Lung (tissue), 12 donors: ENCODE data around the gene FSD1L. TPM values are rescaled to one million over a fixed set of nuclear protein-coding genes. Genes with fewer than 3 reads are reported as not detected.
A peak's percentile ranks its signal among the peaks of the same experiment; 100 is the strongest.

ENCODE experiments used
- ATAC-seq: fragments of 200-7000 bp; cut with Tn5 transposase; one replicate; pipeline ENCODE4 v1.9.1; 2020; ENCODE audit warnings: moderate number of reproducible peaks; ENCODE audit not compliant: insufficient read depth, low FRiP score
- DNase-seq, 3 donors: peaks; one replicate each; pipeline ENCODE4 v3.0.0-alpha.2; 2013 to 2017
- H3K27ac ChIP-seq, 2 donors: one replicate each; pipeline ENCODE4 v1.5.1; 2013; ENCODE audit warnings: mild to moderate bottlenecking in 2 of 2, moderate library complexity in 2 of 2, control low read depth in 1 of 2, inconsistent platforms in 1 of 2, low read depth in 1 of 2, low read length in 1 of 2
- H3K27me3 ChIP-seq, 3 donors: one replicate each; pipeline ENCODE4 v1.5.1; 2013; ENCODE audit warnings: low read length in 2 of 3; ENCODE audit not compliant: control insufficient read depth in 3 of 3, insufficient read depth in 3 of 3
- H3K36me3 ChIP-seq, 4 donors: one replicate each; pipeline ENCODE4 v1.5.1; 2013; ENCODE audit warnings: low read length in 4 of 4, mild to moderate bottlenecking in 1 of 4, moderate library complexity in 1 of 4; ENCODE audit not compliant: control insufficient read depth in 4 of 4, insufficient read depth in 4 of 4
- H3K4me1 ChIP-seq, 5 donors: one replicate each; pipeline ENCODE4 v1.5.1; 2013; ENCODE audit warnings: low read length in 5 of 5, mild to moderate bottlenecking in 2 of 5, moderate library complexity in 1 of 5; ENCODE audit not compliant: control insufficient read depth in 5 of 5, insufficient read depth in 5 of 5
- H3K4me3 ChIP-seq: one replicate; pipeline ENCODE4 v1.5.1; 2013; ENCODE audit warnings: mild to moderate bottlenecking, control low read depth, moderate library complexity
- H3K9ac ChIP-seq, 2 donors: one replicate each; pipeline ENCODE4 v1.5.1; 2013; ENCODE audit warnings: low read length in 2 of 2, control low read depth in 1 of 2; ENCODE audit not compliant: insufficient read depth in 1 of 2
- H3K9me3 ChIP-seq, 4 donors: one replicate each; pipeline ENCODE4 v1.5.1; 2013; ENCODE audit warnings: low read length in 3 of 4, mild to moderate bottlenecking in 1 of 4, moderate library complexity in 1 of 4; ENCODE audit not compliant: control insufficient read depth in 4 of 4, insufficient read depth in 3 of 4
- WGBS, 2 donors: extraction: QIAGEN DNeasy Blood & Tissue Kit; methylation state at CpG; one replicate each; pipeline ENCODE4 v1.1.7; 2013; 5-methylcytosine and 5-hydroxymethylcytosine counted together
- polyA plus RNA-seq, 2 donors: library from polyadenylated mRNA; stranded (reverse); fragments of 200-250 nt; gene quantifications; one replicate each; pipeline ENCODE4 v1.2.1, GENCODE V29; 2013
- total RNA-seq, 2 donors: library from RNA; depleted of rRNA in 1 of 2; stranded (reverse); fragments of >200 nt in 1 of 2; gene quantifications; one replicate each; pipeline ENCODE4 v1.2.1, GENCODE V29; 2014 to 2021
- TF ChIP-seq, protein P1 (sequence below): IDR thresholded peaks from 2 replicates; pipeline ENCODE4 v1.5.1; 2012; ENCODE audit warnings: mild to moderate bottlenecking; ENCODE audit errors: control extremely low read depth, extremely low read depth
- donor health status: control.
- donor health status: control.
- donor health status: Bipolar disorder and iron deficiency.
- donor health status: healthy.
- donor health status: DM: yes; HTN: yes; CAD: no.

FSD1L gene
- total and polyA plus RNA-seq, 4 donors: 2.5 to 18.8 (median 5.7) TPM

DNA sequence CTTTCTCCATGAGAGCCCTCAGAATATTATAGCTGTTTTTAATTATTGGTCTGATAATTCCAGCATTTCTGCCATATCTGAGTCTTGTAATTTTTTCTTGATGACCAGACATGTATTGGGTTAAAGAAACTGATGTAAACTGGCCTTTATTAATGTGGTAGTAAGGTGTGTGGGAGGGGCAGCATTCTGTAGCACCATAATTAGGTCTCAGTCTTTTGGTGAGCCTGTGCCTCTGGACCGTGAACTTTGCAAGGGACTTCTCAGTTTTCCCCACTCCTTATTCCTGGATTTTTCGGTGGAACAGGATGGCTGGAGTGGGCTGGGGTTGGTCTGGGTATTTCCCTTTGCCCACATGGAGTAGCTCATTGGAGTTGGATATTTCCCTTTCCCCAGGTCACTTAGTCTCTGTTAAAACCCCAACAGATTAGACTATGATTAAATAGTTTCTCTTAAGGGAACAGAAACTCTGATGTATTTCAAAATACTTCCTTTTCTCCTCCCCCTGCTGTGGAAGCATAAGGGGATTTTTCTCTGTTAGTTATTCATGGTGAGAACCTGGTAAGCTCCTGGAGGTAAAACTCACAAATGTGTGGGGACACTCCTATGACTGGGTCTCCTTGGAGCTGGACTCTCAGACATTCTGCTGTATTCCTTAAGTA lies 52.4 kb downstream of the FSD1L start:
- 48 to 54% methylated on average over 2 of the region's 2 CpGs for WGBS, 2 donors
- no peak overlapping the region for H3K27ac ChIP-seq
- H3K27me3 ChIP-seq: no peaks in the 10 kb centered on the region
- H3K36me3 ChIP-seq: no peaks in the 10 kb centered on the region
- H3K9ac ChIP-seq: no peak overlapping the region
- ATAC-seq (peak; percentile 53), DNase-seq (no peak)
- no peak overlapping the region for H3K4me3 ChIP-seq
- no peaks in the 10 kb centered on the region for H3K4me1 ChIP-seq
- H3K9me3 ChIP-seq: no peaks in the 10 kb centered on the region
- TF ChIP-seq, protein P1, sequence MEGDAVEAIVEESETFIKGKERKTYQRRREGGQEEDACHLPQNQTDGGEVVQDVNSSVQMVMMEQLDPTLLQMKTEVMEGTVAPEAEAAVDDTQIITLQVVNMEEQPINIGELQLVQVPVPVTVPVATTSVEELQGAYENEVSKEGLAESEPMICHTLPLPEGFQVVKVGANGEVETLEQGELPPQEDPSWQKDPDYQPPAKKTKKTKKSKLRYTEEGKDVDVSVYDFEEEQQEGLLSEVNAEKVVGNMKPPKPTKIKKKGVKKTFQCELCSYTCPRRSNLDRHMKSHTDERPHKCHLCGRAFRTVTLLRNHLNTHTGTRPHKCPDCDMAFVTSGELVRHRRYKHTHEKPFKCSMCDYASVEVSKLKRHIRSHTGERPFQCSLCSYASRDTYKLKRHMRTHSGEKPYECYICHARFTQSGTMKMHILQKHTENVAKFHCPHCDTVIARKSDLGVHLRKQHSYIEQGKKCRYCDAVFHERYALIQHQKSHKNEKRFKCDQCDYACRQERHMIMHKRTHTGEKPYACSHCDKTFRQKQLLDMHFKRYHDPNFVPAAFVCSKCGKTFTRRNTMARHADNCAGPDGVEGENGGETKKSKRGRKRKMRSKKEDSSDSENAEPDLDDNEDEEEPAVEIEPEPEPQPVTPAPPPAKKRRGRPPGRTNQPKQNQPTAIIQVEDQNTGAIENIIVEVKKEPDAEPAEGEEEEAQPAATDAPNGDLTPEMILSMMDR: no peak

DNA sequence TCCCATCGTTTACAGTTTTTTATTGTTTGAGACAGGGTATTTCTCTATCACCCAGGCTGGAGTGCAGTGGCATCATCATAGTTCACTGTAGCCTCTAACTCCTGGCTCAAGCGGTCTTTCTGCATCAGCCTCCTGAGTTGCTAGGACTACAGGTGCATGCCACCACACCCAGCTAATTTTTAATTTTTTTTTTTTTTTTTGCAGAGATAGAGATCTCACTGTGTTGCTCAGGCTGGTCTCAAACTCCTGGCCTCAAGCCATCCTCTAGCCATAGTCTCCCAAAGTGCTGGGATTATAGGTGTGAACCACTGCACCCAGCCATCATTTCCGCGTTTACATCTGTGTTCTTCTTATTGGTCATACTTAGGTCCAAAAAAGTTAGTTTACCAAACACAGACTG lies 53.6 kb downstream of the FSD1L start:
- Histone ChIP-seq H3K4me1 (no peaks in the 10 kb centered on the region), H3K36me3 (no peaks in the 10 kb centered on the region), H3K9me3 (no peaks in the 10 kb centered on the region), H3K27ac (no peak overlapping the region), H3K4me3 (no peak overlapping the region), H3K27me3 (no peaks in the 10 kb centered on the region), H3K9ac (no peak overlapping the region)
- no peak for ATAC-seq
- WGBS, 2 donors: 97% methylated on average over 4 of the region's 4 CpGs
- TF ChIP-seq, protein P1: no peak
- no peak for DNase-seq

DNA sequence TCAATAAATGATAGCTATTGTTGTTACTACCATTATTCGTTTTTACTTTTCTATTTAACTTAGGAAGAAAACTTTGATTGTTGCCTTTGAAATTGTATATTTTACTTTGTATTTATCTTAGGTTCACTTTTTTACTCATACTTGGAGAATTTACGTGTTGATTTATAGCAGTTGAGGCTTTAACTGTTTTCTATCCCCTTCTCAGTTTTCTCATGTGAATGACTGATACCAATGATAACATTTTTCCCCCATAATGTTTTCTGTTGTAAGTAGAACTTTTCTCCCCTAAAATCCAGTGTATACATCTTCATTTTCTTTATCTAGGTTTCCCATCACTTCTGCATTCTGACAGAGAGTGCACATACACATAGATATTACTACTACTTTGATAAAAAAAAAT lies 54.4 kb downstream of the FSD1L start:
- Histone ChIP-seq H3K27me3 (no peaks in the 10 kb centered on the region), H3K27ac (no peak overlapping the region), H3K36me3 (peaks cover 0 to 2% (median under 1%) of the 10 kb centered on the region in 4 donors), H3K4me3 (no peak overlapping the region), H3K9ac (no peak overlapping the region), H3K9me3 (no peaks in the 10 kb centered on the region), H3K4me1 (no peaks in the 10 kb centered on the region)
- 93 to 94% methylated on average over 2 of the region's 2 CpGs for WGBS, 2 donors
- ATAC-seq (no peak), DNase-seq (no peak)
- TF ChIP-seq, protein P1: no peak

DNA sequence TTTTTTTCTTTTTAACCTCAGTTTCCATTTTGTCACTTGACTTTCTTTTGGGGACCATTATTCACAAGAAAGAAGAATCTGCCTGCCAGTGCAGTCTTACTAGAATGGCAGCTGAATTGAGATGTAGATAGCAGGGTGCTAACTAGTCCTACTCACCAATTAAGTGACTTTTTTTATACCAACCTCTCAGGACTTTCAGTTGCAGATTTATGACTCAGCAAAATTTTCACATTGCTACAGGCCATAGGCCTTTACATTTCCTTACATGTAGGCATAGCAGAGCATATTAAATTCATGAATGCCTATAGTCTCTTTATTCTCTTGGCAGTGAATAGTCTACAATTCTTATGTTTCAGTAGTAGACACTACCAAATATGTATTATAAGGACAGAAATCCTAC lies 56.0 kb downstream of the FSD1L start:
- ATAC-seq: no peak
- no peaks in the 10 kb centered on the region for H3K4me1 ChIP-seq

More for the DNA sequence above, 56.0 kb downstream of the FSD1L start:
- no peak overlapping the region for H3K9ac ChIP-seq
- peaks cover 0 to 2% (median under 1%) of the 10 kb centered on the region in 4 donors for H3K36me3 ChIP-seq
- DNase-seq: no peak
- no peak overlapping the region for H3K4me3 ChIP-seq
- no peaks in the 10 kb centered on the region for H3K9me3 ChIP-seq
- H3K27me3 ChIP-seq: no peaks in the 10 kb centered on the region
- H3K27ac ChIP-seq: no peak overlapping the region
- TF ChIP-seq, protein P1: no peak
